ENCODE measurements around the gene TBX18.

Gene TBX18

GRCh38 chr6:84639396-84639795, 125.0 kb downstream of the TBX18 start:
- Histone ChIP-seq H3K27ac (no peak overlapping the region), H3K4me3 (ENCODE audit: low read depth in 1 of 2, low read length in 1 of 2) (no peak overlapping the region), H3K4me1 (ENCODE audit: control insufficient read depth in 1 of 2, insufficient read depth in 1 of 2, low read depth in 1 of 2, low read length in 1 of 2) (no peaks in the 10 kb centered on the region), H3K27me3 (no peaks in the 10 kb centered on the region), H3K36me3 (no peaks in the 10 kb centered on the region), H3K9me3 (no peaks in the 10 kb centered on the region)
- TF ChIP-seq, protein P1, sequence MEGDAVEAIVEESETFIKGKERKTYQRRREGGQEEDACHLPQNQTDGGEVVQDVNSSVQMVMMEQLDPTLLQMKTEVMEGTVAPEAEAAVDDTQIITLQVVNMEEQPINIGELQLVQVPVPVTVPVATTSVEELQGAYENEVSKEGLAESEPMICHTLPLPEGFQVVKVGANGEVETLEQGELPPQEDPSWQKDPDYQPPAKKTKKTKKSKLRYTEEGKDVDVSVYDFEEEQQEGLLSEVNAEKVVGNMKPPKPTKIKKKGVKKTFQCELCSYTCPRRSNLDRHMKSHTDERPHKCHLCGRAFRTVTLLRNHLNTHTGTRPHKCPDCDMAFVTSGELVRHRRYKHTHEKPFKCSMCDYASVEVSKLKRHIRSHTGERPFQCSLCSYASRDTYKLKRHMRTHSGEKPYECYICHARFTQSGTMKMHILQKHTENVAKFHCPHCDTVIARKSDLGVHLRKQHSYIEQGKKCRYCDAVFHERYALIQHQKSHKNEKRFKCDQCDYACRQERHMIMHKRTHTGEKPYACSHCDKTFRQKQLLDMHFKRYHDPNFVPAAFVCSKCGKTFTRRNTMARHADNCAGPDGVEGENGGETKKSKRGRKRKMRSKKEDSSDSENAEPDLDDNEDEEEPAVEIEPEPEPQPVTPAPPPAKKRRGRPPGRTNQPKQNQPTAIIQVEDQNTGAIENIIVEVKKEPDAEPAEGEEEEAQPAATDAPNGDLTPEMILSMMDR (IDR thresholded peaks at IDR 0.05), result no peak

GRCh38 chr6:84638286-84638685, 126.1 kb downstream of the TBX18 start:
- H3K27me3 ChIP-seq, result no peaks in the 10 kb centered on the region
- no peaks in the 10 kb centered on the region for H3K36me3 ChIP-seq
- no peak overlapping the region for H3K27ac ChIP-seq
- TF ChIP-seq, protein P1 (IDR thresholded peaks at IDR 0.05), result no peak
- no peaks in the 10 kb centered on the region for H3K4me1 ChIP-seq (ENCODE audit: control insufficient read depth in 1 of 2, insufficient read depth in 1 of 2, low read depth in 1 of 2, low read length in 1 of 2)
- H3K9me3 ChIP-seq, result no peaks in the 10 kb centered on the region
- H3K4me3 ChIP-seq (ENCODE audit: low read depth in 1 of 2, low read length in 1 of 2), result no peak overlapping the region

All from neutrophil (primary cell).